Prostate gland (tissue), 2 donors: ENCODE measurements around the gene WDR93. TPM values are rescaled to one million over a fixed set of nuclear protein-coding genes. Genes with fewer than 3 reads are reported as not detected.

Experiments used
- DNase-seq: peaks from one replicate; pipeline ENCODE4 v3.0.0-alpha.2; 2019; ENCODE audit warnings: low spot score
- H3K27ac ChIP-seq, 2 donors: fragments of 200-600 bp; sonication (generic); 2 replicates each; pipeline ENCODE4 v1.5.1; 2017 to 2019
- H3K27me3 ChIP-seq: fragments of 200-600 bp; sonication (generic); replicated peaks from 2 replicates; pipeline ENCODE4 v1.5.1; 2019; ENCODE audit not compliant: insufficient read depth
- H3K36me3 ChIP-seq, 2 donors: fragments of 200-600 bp; sonication (generic); 1 replicate in 1 of 2; 2 replicates in 1 of 2; pipeline versions ENCODE4 v1.5.1 to v1.8.1; 2017 to 2019
- H3K4me1 ChIP-seq: fragments of 200-600 bp; sonication (generic); replicated peaks from 2 replicates; pipeline ENCODE4 v1.5.1; 2019
- H3K4me3 ChIP-seq, 2 donors: fragments of 200-600 bp; sonication (generic); 2 replicates each; pipeline ENCODE4 v1.5.1; 2017 to 2019
- H3K9me3 ChIP-seq: fragments of 200-600 bp; sonication (generic); 2 replicates; pipeline ENCODE4 v1.5.1; 2017
- CTCF ChIP-seq, 4 experiments: fragments of 200-600 bp in 2 of 4; fragments of 450-650 bp in 2 of 4; sonication (generic) in 2 of 4; IDR thresholded peaks; 1 replicate in 3 of 4; 2 replicates in 1 of 4; pipeline ENCODE4 v1.5.1; 2016 to 2019; ENCODE audit warnings: antibody characterized with exemption in 4 of 4, mild to moderate bottlenecking in 2 of 4, moderate library complexity in 2 of 4
- POLR2A ChIP-seq: fragments of 450-650 bp; IDR thresholded peaks from one replicate; pipeline ENCODE4 v1.6.1; 2016; ENCODE audit warnings: antibody characterized with exemption, mild to moderate bottlenecking
- POLR2AphosphoS5 ChIP-seq: sonication (generic); formaldehyde crosslinking; IDR thresholded peaks from one replicate; pipeline ENCODE4 v1.6.1; 2017; ENCODE audit warnings: antibody characterized with exemption
- WGBS: methylation state at CpG from one replicate; pipeline ENCODE4 v1.1.5; 2018; 5-methylcytosine and 5-hydroxymethylcytosine counted together
- intact Hi-C: fragments of 100-400 bp; cut with DNase I; formaldehyde crosslinking; loops from one replicate; pipeline ENCODE4 v1.14.2; 2022
- total RNA-seq, 2 donors: library from RNA; depleted of rRNA; stranded (reverse); fragments of >200 nt; gene quantifications; one replicate each; pipeline ENCODE4 v1.1.0, GENCODE V29; 2016

Gene WDR93
- total RNA-seq, 2 donors from 2014 or later = 0.18 to 3.0 TPM

- intact Hi-C loops = no loop called here
- H3K27me3 ChIP-seq = no peaks in the 10 kb centered on the region
- H3K4me3 ChIP-seq = no peak overlapping the region
- 85% methylated on average over 2 of the region's 2 CpGs for WGBS
- no peaks in the 10 kb centered on the region for H3K36me3 ChIP-seq
- no peaks in the 10 kb centered on the region for H3K9me3 ChIP-seq
- no peaks in the 10 kb centered on the region for H3K4me1 ChIP-seq
- TF ChIP-seq POLR2A (no peak), CTCF (IDR thresholded peaks at IDR 0.05) (no peak), POLR2AphosphoS5 (no peak)
- DNase-seq = no peak
- no peak overlapping the region for H3K27ac ChIP-seq
Measured at GRCh38 chr15:89714775-89715174, 24.2 kb downstream of the WDR93 start.

- TF ChIP-seq POLR2A (no peak), POLR2AphosphoS5 (no peak), CTCF (IDR thresholded peaks at IDR 0.05) (no peak)
- intact Hi-C loops = no loop called here
- 100% methylated on average over 3 of the region's 3 CpGs for WGBS
- Histone ChIP-seq H3K4me1 (no peaks in the 10 kb centered on the region), H3K27me3 (no peaks in the 10 kb centered on the region), H3K4me3 (no peak overlapping the region), H3K27ac (no peak overlapping the region), H3K9me3 (no peaks in the 10 kb centered on the region), H3K36me3 (no peaks in the 10 kb centered on the region)
- no peak for DNase-seq
Measured at GRCh38 chr15:89723031-89723430, 32.4 kb downstream of the WDR93 start.

GRCh38 chr15:89724621-89725020, 34.0 kb downstream of the WDR93 start:
- intact Hi-C loops = loop anchor here (5.0 kb wide), 1 partner anchor 42 kb away; no protein-coding TSS in a partner anchor
- no peaks in the 10 kb centered on the region for H3K27me3 ChIP-seq
- DNase-seq = no peak
- H3K4me1 ChIP-seq = no peaks in the 10 kb centered on the region
- H3K4me3 ChIP-seq = no peak overlapping the region
- no peaks in the 10 kb centered on the region for H3K9me3 ChIP-seq
- H3K27ac ChIP-seq = no peak overlapping the region
- no peak for TF ChIP-seq POLR2A
- no peak for TF ChIP-seq CTCF (IDR thresholded peaks at IDR 0.05)
- TF ChIP-seq POLR2AphosphoS5 = no peak
- 94% methylated on average over 1 of the region's 1 CpG for WGBS
- H3K36me3 ChIP-seq = no peaks in the 10 kb centered on the region

GRCh38 chr15:89725064-89725463, 34.5 kb downstream of the WDR93 start:
- H3K4me1 ChIP-seq = no peaks in the 10 kb centered on the region
- no peaks in the 10 kb centered on the region for H3K27me3 ChIP-seq
- 93% methylated on average over 1 of the region's 1 CpG for WGBS
- H3K27ac ChIP-seq = no peak overlapping the region
- no peaks in the 10 kb centered on the region for H3K36me3 ChIP-seq
- no peak overlapping the region for H3K4me3 ChIP-seq
- H3K9me3 ChIP-seq = no peaks in the 10 kb centered on the region
- intact Hi-C loops = loop anchor here (5.0 kb wide), 1 partner anchor 43 kb away; no protein-coding TSS in a partner anchor
- no peak for DNase-seq
- TF ChIP-seq CTCF (IDR thresholded peaks at IDR 0.05) (no peak), POLR2AphosphoS5 (no peak), POLR2A (no peak)

GRCh38 chr15:89728254-89728653, 37.6 kb downstream of the WDR93 start:
- Histone ChIP-seq H3K4me1 (no peaks in the 10 kb centered on the region), H3K27me3 (no peaks in the 10 kb centered on the region), H3K9me3 (no peaks in the 10 kb centered on the region), H3K27ac (no peak overlapping the region), H3K4me3 (no peak overlapping the region), H3K36me3 (no peaks in the 10 kb centered on the region)
- TF ChIP-seq POLR2A = no peak
- TF ChIP-seq POLR2AphosphoS5 = peak; percentile 55
- no peak for TF ChIP-seq CTCF (IDR thresholded peaks at IDR 0.05)
- WGBS = 22% methylated on average over 2 of the region's 2 CpGs
- DNase-seq = no peak
- intact Hi-C loops = loop anchor here (5.0 kb wide), 1 partner anchor 46 kb away; no protein-coding TSS in a partner anchor
